GM12878 (cell line): Measurements from ENCODE around the gene LRP1B. TPM values are rescaled to one million over a fixed set of nuclear protein-coding genes. Genes with fewer than 3 reads are reported as not detected.

Experiments
- ATAC-seq: fragments of 200-7000 bp; cut with Tn5 transposase; 3 replicates; pipeline ENCODE4 v1.9.1; 2020; ENCODE audit warnings: mild to moderate bottlenecking, moderate library complexity
- BruUV-seq: library from RNA; stranded (reverse); fragments of 400-500 nt; replicated peaks from 2 replicates; lab custom pipeline; 2021; lab: Mats Ljungman, UMichigan
- CTCF ChIA-PET: fragments of 300-600 bp; sonication (Branson Sonifier 250); formaldehyde crosslinking; extraction: SDS; loops from one replicate; lab custom pipeline; 2021; ENCODE audit warnings: inconsistent platforms; lab: Yijun Ruan, JAX
- POLR2A ChIA-PET: fragments of 350-600 bp; formaldehyde crosslinking; extraction: SDS; loops from one replicate; lab custom pipeline; 2021; ENCODE audit warnings: inconsistent platforms; lab: Charles Lee
- RAD21 ChIA-PET: fragments of 300-600 bp; sonication (Branson Sonifier 250); formaldehyde crosslinking; loops from one replicate; lab custom pipeline; 2023; ENCODE audit warnings: antibody characterized with exemption; ENCODE audit not compliant: unreplicated experiment; lab: Charles Lee
- SMC1A ChIA-PET: fragments of 300-600 bp; sonication (Branson Sonifier 250); formaldehyde crosslinking; loops from one replicate; lab custom pipeline; 2023; ENCODE audit not compliant: unreplicated experiment, uncharacterized antibody; lab: Charles Lee
- DNase-seq: peaks from one replicate; pipeline ENCODE4 v3.0.0-alpha.2; 2011; ENCODE audit warnings: low read depth, low spot score
- FAIRE-seq: peaks from 3 replicates; lab custom pipeline; 2011; peaks lifted over from hg19 to GRCh38; lab: Jason Lieb, UNC
- H2AFZ ChIP-seq: 2 replicates; pipeline ENCODE4 v1.6.0; 2011; ENCODE audit warnings: low read depth, low read length, control low read depth; ENCODE audit not compliant: control insufficient read depth
- H3K27ac ChIP-seq: 2 replicates; pipeline ENCODE4 v1.5.1; 2011; ENCODE audit warnings: control low read depth; ENCODE audit not compliant: control insufficient read depth, insufficient read depth
- H3K27me3 ChIP-seq, 2 experiments: replicated peaks in 1 of 2; 2 replicates each; pipeline versions ENCODE4 v1.6.0 to v1.6.1; 2011; ENCODE audit warnings: low read length in 1 of 2; ENCODE audit not compliant: control insufficient read depth in 2 of 2, insufficient read depth in 2 of 2
- H3K36me3 ChIP-seq, 2 experiments: 2 replicates each; pipeline ENCODE4 v1.5.1; 2011; ENCODE audit warnings: low read length in 1 of 2; ENCODE audit not compliant: control insufficient read depth in 2 of 2, insufficient read depth in 2 of 2
- H3K4me1 ChIP-seq: 2 replicates; pipeline ENCODE4 v1.6.1; 2011; ENCODE audit warnings: mild to moderate bottlenecking, low read length, moderate library complexity, mixed read lengths; ENCODE audit not compliant: control insufficient read depth, insufficient read depth
- H3K4me2 ChIP-seq: 2 replicates; pipeline ENCODE4 v1.6.0; 2011; ENCODE audit warnings: control low read depth; ENCODE audit not compliant: control insufficient read depth, insufficient read depth
- H3K4me3 ChIP-seq: fragments of 200-600 bp; sonication (generic); 2 replicates; pipeline ENCODE4 v1.5.1; 2016
- H3K79me2 ChIP-seq: 2 replicates; pipeline ENCODE4 v1.6.0; 2011; ENCODE audit warnings: low read length; ENCODE audit not compliant: control insufficient read depth, insufficient read depth
- H3K9ac ChIP-seq: 2 replicates; pipeline ENCODE4 v1.8.0; 2011; ENCODE audit warnings: low read length, control low read depth, mixed read lengths; ENCODE audit not compliant: control insufficient read depth, insufficient read depth
- H3K9me3 ChIP-seq: replicated peaks from 3 replicates; pipeline ENCODE4 v1.5.1; 2011; ENCODE audit warnings: mild to moderate bottlenecking, low read length; ENCODE audit not compliant: control insufficient read depth, insufficient read depth
- H4K20me1 ChIP-seq: 2 replicates; pipeline ENCODE4 v1.6.0; 2011; ENCODE audit not compliant: control insufficient read depth, insufficient read depth
- CTCF ChIP-seq, 3 experiments: IDR thresholded peaks in 2 of 3; conservative IDR thresholded peaks in 1 of 3; 2 replicates each; pipeline ENCODE4 v1.5.1; 2011; ENCODE audit warnings: low read depth in 3 of 3, low read length in 3 of 3, mild to moderate bottlenecking in 3 of 3, control low read depth in 2 of 3, moderate library complexity in 2 of 3, inconsistent platforms in 1 of 3, mixed read lengths in 1 of 3; ENCODE audit not compliant: control insufficient read depth in 2 of 3, insufficient read depth in 1 of 3; ENCODE audit errors: extremely low read depth in 1 of 3
- HDAC6 ChIP-seq: fragments of 200-600 bp; sonication (generic); IDR thresholded peaks from one replicate; pipeline ENCODE4 v1.8.0; 2017; ENCODE audit warnings: antibody characterized with exemption; ENCODE audit not compliant: unreplicated experiment
- RAD21 ChIP-seq: IDR thresholded peaks from 2 replicates; pipeline ENCODE4 v1.6.1; 2011; ENCODE audit warnings: mild to moderate bottlenecking, low read depth, low read length, moderate library complexity; ENCODE audit not compliant: insufficient read depth
- SMC3 ChIP-seq: IDR thresholded peaks from 2 replicates; pipeline ENCODE4 v1.6.1; 2011; ENCODE audit warnings: low read length, improper control_type of control experiment, borderline replicate concordance
- YY1 ChIP-seq: IDR thresholded peaks from 2 replicates; pipeline ENCODE4 v1.6.1; 2011; ENCODE audit warnings: low read depth, mild to moderate bottlenecking, low read length
- WGBS: methylation state at CpG from one replicate; pipeline ENCODE4 v1.1.6; 2016; ENCODE audit warnings: low lambda C conversion rate; ENCODE audit not compliant: insufficient replicate concordance, insufficient coverage; ENCODE audit errors: missing lambda C conversion rate; 5-methylcytosine and 5-hydroxymethylcytosine counted together
- in situ Hi-C: fragments of 300-500 bp; cut with MboI; formaldehyde crosslinking; loops from 9 replicates; pipeline ENCODE4 v1.14.3; 2018; ENCODE audit warnings: mixed read lengths
- intact Hi-C: fragments of 100-400 bp; cut with micrococcal nuclease; formaldehyde crosslinking; loops from one replicate; pipeline ENCODE4 v1.14.2; 2022; ENCODE audit not compliant: unreplicated experiment
- polyA plus RNA-seq, 11 experiments: library from polyadenylated mRNA; depleted of rRNA in 4 of 11; unstranded in 6 of 11; stranded (reverse) in 5 of 11; fragments of >200 nt; fragmentation: Nextera tagmentation in 4 of 11; fragmentation: Illumina TruSeq in 1 of 11; extraction: Ambion mirVana in 4 of 11; extraction: Trizol in 1 of 11; gene quantifications; 1 replicate in 1 of 11; 2 replicates in 10 of 11; pipeline versions ENCODE4 v1.2.1 to v1.2.3, GENCODE V29; 2011 to 2016; ENCODE audit warnings: inconsistent platforms in 2 of 11, missing spikeins in 2 of 11, low read depth in 1 of 11
- total RNA-seq, 4 experiments: library from RNA; depleted of rRNA in 3 of 4; stranded (reverse); fragments of >200 nt in 3 of 4; fragmentation: Illumina TruSeq in 1 of 4; extraction: Trizol in 1 of 4; gene quantifications; 2 replicates each; pipeline versions ENCODE4 v1.2.1 to v1.2.3, GENCODE V29; 2013 to 2021

The LRP1B gene
- total and polyA plus RNA-seq, 10 of the 15 experiments (the other 5 are each of a cell fraction or from before 2014, with no cell fraction given) = under 0.01 to 0.06 (median 0.03) TPM; not detected in 5

- no peak overlapping the region for H3K27ac ChIP-seq
- DNase-seq (no peak), ATAC-seq (peak; percentile 94), FAIRE-seq (peak; percentile 78)
- ChIA-PET SMC1A (interaction anchor here (1.2 kb wide), 1 partner anchor 12 kb away, joined by 3 read pairs; no protein-coding TSS in a partner anchor), RAD21 (no interaction called here), CTCF (interaction anchor here (0.8 to 1.8 kb wide), 8 partner anchors 11 to 228 kb away, joined by 3 to 5 read pairs (median 4); no protein-coding TSS in a partner anchor), POLR2A (no interaction called here)
- no peaks in the 10 kb centered on the region for H4K20me1 ChIP-seq
- H3K9me3 ChIP-seq = no peaks in the 10 kb centered on the region
- H3K9ac ChIP-seq = no peak overlapping the region
- H3K4me1 ChIP-seq = no peaks in the 10 kb centered on the region
- peak; percentile 35; the same call in 1 of the 2 replicates for TF ChIP-seq RAD21
- TF ChIP-seq HDAC6 = no peak
- TF ChIP-seq SMC3 = peak; percentile 36; the same call in 1 of the 2 replicates
- TF ChIP-seq YY1 = no peak
- peak in 2 of 3 experiments; percentile 35 to 41; a peak in 3 of 6 replicates for TF ChIP-seq CTCF (IDR thresholded peaks at IDR 0.05 in 2 of 3, conservative IDR thresholded peaks at IDR 0.05 in 1 of 3; ENCODE audit: control insufficient read depth in 2 of 3, extremely low read depth in 1 of 3, insufficient read depth in 1 of 3, low read depth in 3 of 3, low read length in 3 of 3)
- no peaks in the 10 kb centered on the region for H3K27me3 ChIP-seq
- no peak overlapping the region for H2AFZ ChIP-seq
- H3K79me2 ChIP-seq = no peaks in the 10 kb centered on the region
- in situ Hi-C loops (no loop called here), intact Hi-C loops (no loop called here)
- H3K4me2 ChIP-seq = no peak overlapping the region
- H3K36me3 ChIP-seq = no peaks in the 10 kb centered on the region
- 20% methylated on average over 2 of the region's 2 CpGs for WGBS
- no TSS peak for BruUV-seq
- no peak overlapping the region for H3K4me3 ChIP-seq
These were observed 219.2 kb downstream of the LRP1B start for GRCh38 chr2:141911485-141912066.
